GM19240 (cell line): ENCODE measurements around the gene PKIG.
"Not testable (repeated sequence)": the region's sequence is repeated elsewhere in the genome, so short reads cannot be mapped to it uniquely, and the experiment has no call there.

Experiments
- DNase-seq: peaks from one replicate; pipeline ENCODE4 v3.0.0; 2011; ENCODE audit warnings: low spot score; ENCODE audit not compliant: insufficient read length

Gene PKIG

GRCh38 chr20:44571362-44571988 is 10.9 kb upstream of the PKIG start:
- DNase-seq: no peak

- DNase-seq: no peak
These were observed 9.6 kb upstream of the PKIG start for GRCh38 chr20:44572551-44573500.

DNA sequence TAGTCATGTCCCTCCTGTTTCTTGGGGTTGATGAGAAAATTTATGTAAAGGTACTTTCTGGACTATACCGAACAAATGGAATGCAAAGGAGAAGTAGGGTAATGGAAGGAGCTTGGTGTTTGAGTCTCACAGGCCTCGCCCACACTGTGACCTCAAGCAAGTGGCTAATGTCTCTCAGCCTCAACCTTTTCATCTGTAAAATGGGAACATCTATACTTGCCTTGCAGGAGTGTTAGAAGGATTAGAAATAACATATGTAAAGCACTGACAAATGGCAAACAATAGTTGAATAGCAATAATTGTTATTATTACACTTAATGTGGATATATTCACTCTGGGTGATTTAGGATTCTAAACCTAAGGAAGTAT is 8.9 kb upstream of the PKIG start:
- DNase-seq: no peak

DNA sequence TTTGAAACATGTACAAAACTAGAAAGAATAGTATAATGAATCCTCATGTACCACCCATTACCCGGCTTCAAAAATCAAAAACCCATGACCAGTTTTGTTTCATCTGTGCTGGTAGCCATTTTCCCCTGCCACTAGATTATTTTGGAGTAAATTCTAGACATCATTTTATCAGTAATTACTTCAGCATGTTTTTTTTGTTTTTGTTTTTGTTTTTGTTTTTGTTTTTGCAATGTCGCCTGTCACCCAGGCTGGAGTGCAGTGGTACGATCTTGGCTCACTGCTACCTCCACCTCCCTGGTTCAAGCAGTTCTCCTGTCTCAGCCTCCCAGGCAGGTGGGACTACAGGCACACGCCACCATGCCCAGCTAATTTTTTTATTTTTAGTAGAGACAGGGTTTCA is 8.0 kb upstream of the PKIG start:
- no peak for DNase-seq

DNA sequence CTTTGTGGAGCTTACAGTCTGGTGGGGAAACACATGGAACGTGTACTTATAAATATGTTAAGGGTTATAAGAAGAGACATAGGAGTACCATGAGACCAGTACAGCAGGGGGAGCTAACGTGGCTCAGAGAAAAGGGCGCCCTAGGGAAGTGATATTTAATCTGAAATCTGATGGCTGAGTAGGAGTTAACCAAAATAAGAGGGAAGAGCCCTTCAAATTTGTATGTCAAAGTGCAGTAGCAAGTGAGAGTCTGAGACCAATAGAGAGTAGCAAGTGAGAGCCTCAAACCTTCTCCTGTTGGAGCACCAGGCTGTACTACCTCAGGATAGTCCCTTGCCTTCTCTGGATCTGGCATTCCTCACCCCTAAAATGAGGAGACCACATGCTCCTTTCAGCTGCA is 6.1 kb upstream of the PKIG start:
- DNase-seq: no peak

DNA sequence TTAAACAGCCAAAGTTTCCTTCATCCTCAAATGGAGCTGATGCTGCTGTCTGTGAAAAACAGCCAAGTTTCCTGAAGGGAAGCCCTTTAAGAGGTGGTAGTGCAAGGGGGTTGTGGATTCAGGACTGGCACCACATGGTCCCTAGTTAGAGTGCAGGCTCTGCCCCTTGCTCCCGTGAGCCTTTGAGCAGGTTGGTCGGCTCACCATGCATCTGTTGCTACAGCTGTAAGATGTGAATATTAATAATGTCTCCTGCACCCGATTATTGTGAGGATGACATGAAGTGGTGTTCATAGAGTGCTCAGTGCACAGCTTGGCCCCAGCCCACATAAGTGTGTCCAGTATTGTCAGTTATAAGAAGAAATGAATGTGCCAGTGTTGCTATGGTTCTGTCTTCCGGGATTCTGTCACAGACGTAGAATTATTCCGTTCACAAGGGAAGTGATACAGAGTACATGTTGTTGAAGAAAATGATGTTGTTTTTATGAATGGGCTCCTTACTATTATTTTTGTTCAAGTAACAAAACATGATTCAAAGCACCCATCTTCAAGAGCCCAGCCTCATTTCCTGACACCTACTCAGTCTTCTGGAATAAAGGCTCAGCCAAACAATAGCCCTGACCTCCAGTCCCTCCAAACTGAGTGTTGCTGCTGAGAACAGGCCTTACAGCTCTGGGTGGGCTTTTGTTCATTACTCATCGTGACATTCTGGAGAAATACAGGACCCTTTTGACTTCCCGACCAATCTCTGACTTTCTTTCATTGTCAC is 2.9 kb upstream of the PKIG start:
- no peak for DNase-seq

GRCh38 chr20:44580581-44581268 is 1.7 kb upstream of the PKIG start:
- DNase-seq: no peak

GRCh38 chr20:44581515-44581914 is 864 bp upstream of the PKIG start:
- no peak for DNase-seq

DNA sequence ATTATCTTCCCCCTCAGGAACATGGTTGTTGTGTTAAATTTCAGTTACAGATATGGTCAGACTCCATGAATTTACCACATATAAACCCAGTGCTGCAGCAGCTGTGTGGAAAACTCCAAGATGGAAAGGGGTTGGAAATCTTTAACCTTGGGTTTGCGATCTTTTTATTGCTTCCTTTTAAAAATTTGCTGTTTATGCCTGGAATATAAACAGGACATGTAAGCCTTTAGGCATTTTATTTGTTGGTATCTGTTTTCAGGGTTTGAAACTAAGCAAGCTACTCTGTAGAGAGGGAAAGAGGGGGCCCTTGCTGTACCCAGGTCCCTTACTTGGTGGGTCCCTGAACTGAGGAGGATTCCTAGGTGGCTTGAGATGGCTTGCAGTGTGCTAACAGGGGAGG is 778 bp downstream of the PKIG start:
- DNase-seq: no peak

GRCh38 chr20:44584162-44584561 is 1.8 kb downstream of the PKIG start:
- no peak for DNase-seq

GRCh38 chr20:44585057-44585963 is 2.9 kb downstream of the PKIG start:
- no peak for DNase-seq

DNA sequence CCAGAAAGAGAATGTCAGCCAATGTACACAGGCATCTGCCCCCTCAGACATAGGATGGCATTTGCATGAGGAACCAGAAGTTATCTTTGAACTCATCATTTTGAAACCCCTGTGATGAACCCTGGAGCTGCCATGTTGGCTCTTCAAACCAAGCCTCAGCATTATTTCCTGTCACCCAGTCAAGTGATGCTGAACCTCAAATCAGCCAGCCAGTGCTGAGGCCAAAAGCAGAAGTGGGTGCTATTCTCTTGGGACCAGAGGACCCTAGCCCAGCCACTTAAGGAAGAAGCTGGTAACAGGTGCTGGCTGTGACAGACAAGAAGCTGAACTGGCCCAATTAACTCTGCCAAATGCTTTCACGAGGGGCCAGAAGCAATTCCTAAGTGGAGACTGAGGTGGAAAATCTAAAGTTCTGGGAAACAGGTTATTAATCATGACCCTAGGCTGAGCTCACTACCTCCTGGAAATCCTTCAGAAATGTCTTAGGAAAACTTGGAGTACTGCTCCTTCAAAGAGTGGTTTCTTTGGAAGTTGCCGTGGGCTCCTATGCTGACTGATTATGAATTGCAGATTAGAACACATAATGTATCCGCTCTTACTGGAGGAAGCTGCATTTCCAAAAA is 4.0 kb downstream of the PKIG start:
- DNase-seq: no peak

- DNase-seq: no peak
These were observed 4.9 kb downstream of the PKIG start for GRCh38 chr20:44587035-44587980.

DNA sequence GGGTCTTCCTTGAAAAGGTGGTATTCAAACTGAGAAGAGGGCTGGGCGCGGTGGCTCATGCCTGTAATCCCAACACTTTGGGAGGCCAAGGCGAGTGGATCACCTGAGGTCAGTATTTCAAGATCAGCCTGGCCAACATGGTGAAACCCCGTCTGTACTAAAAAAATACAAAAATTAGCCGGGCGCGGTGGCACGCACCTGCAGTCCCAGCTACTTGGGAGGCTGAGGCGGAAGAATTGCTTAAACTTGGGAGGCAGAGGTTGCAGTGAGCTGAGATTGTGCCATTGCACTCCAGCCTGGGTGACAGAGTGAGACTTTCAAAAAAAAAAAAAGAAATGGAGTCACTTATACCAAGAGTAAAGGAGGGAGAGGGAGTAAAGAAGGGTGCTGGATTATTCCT is 5.9 kb downstream of the PKIG start:
- not testable (repeated sequence) for DNase-seq

DNA sequence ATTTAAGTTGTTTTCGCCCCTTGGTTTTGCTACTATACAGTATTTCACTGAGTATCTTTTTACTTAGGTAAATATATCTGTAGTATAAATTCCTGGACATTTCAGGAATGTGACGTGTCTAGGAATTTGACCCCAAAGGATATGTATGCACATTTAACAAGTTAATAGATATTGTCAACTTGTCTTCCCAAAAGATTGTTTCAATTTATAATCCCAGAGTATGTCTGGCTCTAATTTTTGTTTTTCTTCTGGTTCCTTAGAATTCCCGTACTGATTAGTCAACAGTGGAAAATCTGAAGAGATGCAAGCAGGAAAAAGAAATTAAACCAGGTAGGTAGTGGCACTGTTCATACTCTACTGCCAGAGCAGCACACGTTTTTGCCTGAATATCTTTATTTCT is 7.2 kb downstream of the PKIG start:
- no peak for DNase-seq

DNA sequence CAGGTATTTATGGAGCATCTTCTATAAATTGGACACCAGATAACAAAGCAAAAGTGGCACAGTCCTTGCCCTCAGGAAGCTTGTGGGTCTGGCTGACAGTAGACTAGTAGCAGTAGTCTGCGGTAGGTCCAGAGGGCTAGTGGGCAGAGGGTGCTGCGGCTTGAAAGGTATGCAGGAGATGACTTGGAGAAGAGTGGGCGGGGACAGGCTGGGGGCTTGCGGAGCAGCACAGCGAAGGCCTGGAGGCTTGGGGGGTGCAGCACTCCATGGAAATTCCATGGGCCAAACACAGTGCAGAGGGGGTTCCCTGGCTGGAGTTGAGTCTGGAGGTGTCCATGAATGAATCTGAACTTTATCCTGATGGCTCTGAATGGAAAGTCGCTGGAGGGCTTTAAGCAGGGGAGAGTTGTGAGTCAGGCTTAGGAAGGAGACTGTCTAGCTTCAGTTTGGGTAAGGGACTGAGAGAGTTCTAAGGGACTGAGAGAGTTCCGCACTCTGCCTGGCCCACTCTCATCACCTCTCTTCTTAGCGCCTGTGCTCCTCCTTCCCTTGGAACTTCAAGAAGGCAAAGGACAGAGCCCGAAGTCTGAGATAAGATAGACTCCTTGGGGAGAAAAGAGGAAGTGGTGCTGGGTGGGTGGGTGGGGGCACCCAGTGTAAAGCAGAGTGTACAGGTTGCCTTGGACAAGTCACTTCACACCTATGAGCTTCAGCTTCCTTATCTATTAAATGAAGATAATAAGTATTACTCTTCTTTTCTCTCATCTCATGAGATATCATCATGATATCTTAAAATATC is 8.8 kb downstream of the PKIG start:
- no peak for DNase-seq

DNA sequence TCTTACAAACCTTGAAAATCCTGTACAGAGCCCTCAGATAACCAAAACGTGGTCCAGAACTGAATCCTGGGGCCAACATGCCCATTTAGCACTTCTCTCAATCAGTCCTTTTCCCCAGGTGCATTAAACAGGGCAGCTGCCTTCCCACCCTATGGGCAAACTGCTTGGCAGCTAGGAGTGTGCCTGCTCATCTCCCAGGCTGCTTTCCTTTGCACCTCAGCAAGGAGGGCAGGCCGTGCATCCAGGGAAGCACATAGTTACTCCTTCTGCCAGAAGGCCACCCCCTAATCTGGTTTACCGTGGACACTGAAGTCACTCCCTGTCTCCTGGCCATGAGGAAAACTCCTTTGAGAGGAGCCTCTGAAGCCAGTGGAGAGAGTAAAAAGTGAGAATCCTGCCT is 10.0 kb downstream of the PKIG start:
- DNase-seq: no peak

DNA sequence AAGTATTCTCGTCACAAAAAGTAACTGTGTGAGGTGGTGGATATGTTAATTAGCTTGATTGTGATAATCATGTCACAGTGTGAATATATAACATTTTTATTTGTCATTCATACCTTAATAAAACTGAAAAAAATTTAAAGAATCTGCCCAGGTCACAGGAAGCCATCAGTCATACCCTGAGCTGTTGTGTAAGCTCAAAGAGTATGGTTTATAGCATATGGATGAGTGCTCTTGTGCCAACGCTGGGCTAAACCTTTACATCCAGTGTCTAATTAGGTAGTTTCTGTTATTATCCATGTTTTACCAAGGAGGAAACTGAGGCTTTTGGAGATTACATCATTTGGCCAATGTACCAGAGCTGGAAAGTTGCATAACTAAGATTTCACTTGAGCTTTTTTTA is 11.4 kb downstream of the PKIG start:
- DNase-seq: no peak
